ENCODE measurements around the gene ADAMTS3. TPM values are rescaled to one million over a fixed set of nuclear protein-coding genes. Genes with fewer than 3 reads are reported as not detected.

The ADAMTS3 gene
- total and polyA plus RNA-seq, 8 donors = 0.13 to 6.8 (median 0.24) TPM; not detected in 2

GRCh38 chr4:72283357-72283756, 285.7 kb downstream of the ADAMTS3 start:
- Histone ChIP-seq H3K9me3 (no peaks in the 10 kb centered on the region), H3K36me3 (no peaks in the 10 kb centered on the region), H3K27ac (no peak overlapping the region), H3K4me1 (no peaks in the 10 kb centered on the region), H3K27me3 (no peaks in the 10 kb centered on the region), H3K4me3 (no peak overlapping the region)
- intact Hi-C loops (cut with DNase I; ENCODE audit: low total_unique reads) = no loop called here
- 86 to 98% (median 93%) methylated on average over 3 of the region's 3 CpGs for WGBS, 5 donors
- no peak for TF ChIP-seq CTCF (IDR thresholded peaks at IDR 0.05)
- TF ChIP-seq EP300 (IDR thresholded peaks at IDR 0.05) = no peak
- TF ChIP-seq POLR2AphosphoS5 (IDR thresholded peaks at IDR 0.05) = no peak
- DNase-seq = no peak

GRCh38 chr4:72280252-72280651, 288.8 kb downstream of the ADAMTS3 start:
- 88 to 91% (median 88%) methylated on average over 3 of the region's 3 CpGs for WGBS, 5 donors
- Histone ChIP-seq H3K27ac (no peak overlapping the region), H3K4me1 (no peaks in the 10 kb centered on the region), H3K27me3 (no peaks in the 10 kb centered on the region), H3K4me3 (no peak overlapping the region), H3K36me3 (no peaks in the 10 kb centered on the region), H3K9me3 (no peaks in the 10 kb centered on the region)
- DNase-seq = no peak
- intact Hi-C loops (cut with DNase I; ENCODE audit: low total_unique reads) = no loop called here
- TF ChIP-seq EP300 (IDR thresholded peaks at IDR 0.05) = no peak
- TF ChIP-seq POLR2AphosphoS5 (IDR thresholded peaks at IDR 0.05) = no peak
- no peak for TF ChIP-seq POLR2A (IDR thresholded peaks at IDR 0.05)
- no peak for TF ChIP-seq CTCF (IDR thresholded peaks at IDR 0.05)

- no peak overlapping the region for H3K4me3 ChIP-seq
- no peaks in the 10 kb centered on the region for H3K36me3 ChIP-seq
- no peak overlapping the region for H3K27ac ChIP-seq
- no peak for DNase-seq
- H3K4me1 ChIP-seq = no peaks in the 10 kb centered on the region
- TF ChIP-seq POLR2AphosphoS5 (IDR thresholded peaks at IDR 0.05) (no peak), CTCF (IDR thresholded peaks at IDR 0.05) (no peak), EP300 (IDR thresholded peaks at IDR 0.05) (no peak), POLR2A (IDR thresholded peaks at IDR 0.05) (no peak)
- no peaks in the 10 kb centered on the region for H3K27me3 ChIP-seq
- peaks cover 0 to 8% (median 5%) of the 10 kb centered on the region in 4 donors for H3K9me3 ChIP-seq
- 61 to 85% (median 74%) methylated on average over 1 of the region's 1 CpG for WGBS, 5 donors
- intact Hi-C loops (cut with DNase I; ENCODE audit: low total_unique reads) = no loop called here
Measured at GRCh38 chr4:72275381-72275780, 293.6 kb downstream of the ADAMTS3 start.

- Histone ChIP-seq H3K36me3 (no peaks in the 10 kb centered on the region), H3K27me3 (no peaks in the 10 kb centered on the region), H3K27ac (no peak overlapping the region), H3K9me3 (peaks cover 0 to 8% (median 5%) of the 10 kb centered on the region in 4 donors), H3K4me1 (no peaks in the 10 kb centered on the region), H3K4me3 (no peak overlapping the region)
- no peak for DNase-seq
- intact Hi-C loops (cut with DNase I; ENCODE audit: low total_unique reads) = no loop called here
- TF ChIP-seq POLR2A (IDR thresholded peaks at IDR 0.05) = no peak
- TF ChIP-seq POLR2AphosphoS5 (IDR thresholded peaks at IDR 0.05) = no peak
- TF ChIP-seq CTCF (IDR thresholded peaks at IDR 0.05) = no peak
- TF ChIP-seq EP300 (IDR thresholded peaks at IDR 0.05) = no peak
- 75 to 89% (median 83%) methylated on average over 3 of the region's 3 CpGs for WGBS, 5 donors
Measured at GRCh38 chr4:72274251-72274650, 294.8 kb downstream of the ADAMTS3 start.

All from stomach (tissue), 9 donors.